Activated CD4-positive, CD25-positive, alpha-beta regulatory T cell treated with anti-CD3 and anti-CD28 coated beads, Interleukin-2, amount 50 U/mL, for 72 hours (primary cell): ENCODE results near the gene MIB2.
"Not testable (repeated sequence)": the region's sequence is repeated elsewhere in the genome, so short reads cannot be mapped to it uniquely, and the experiment has no call there.

Source experiments
- DNase-seq: peaks from one replicate; pipeline ENCODE4 v3.0.0; 2021

MIB2 gene

DNA sequence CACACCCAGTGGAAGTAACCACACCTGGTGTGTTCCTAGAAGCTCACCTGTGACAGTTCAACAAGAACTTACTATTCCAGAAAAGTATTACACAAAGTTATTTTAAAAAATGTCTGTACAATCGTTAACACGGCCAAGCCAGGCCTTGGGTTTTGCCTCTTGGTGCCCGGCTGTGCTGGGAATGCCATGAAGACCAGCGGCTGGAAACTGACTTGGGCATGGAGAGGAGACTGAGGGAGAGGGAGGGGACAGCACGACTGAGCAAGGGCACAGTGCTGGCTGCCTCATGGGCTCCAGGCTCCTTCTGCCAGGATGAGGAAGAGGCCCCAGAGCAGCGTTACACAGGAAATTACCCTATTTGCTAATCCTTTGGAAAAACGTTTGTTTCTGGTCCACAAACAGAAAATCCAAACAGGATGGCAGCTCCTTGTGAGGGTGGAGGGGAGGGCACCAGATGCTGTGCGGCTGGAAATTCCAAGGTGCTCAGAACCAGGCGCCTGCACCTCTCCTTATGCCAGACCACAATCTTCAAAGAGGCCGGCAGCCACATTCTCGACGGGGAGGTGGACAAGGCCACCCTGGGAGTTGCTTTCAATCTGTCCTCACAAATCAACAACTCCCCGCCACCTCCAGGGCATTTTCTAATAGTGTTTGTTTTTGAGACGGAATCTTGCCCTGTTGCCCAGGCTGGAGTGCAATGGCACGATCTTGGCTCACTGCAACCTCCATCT is 47.7 kb downstream of the MIB2 start:
- not testable (repeated sequence) for DNase-seq

GRCh38 chr1:1664318-1664717 is 49.0 kb downstream of the MIB2 start:
- not testable (repeated sequence) for DNase-seq

DNA sequence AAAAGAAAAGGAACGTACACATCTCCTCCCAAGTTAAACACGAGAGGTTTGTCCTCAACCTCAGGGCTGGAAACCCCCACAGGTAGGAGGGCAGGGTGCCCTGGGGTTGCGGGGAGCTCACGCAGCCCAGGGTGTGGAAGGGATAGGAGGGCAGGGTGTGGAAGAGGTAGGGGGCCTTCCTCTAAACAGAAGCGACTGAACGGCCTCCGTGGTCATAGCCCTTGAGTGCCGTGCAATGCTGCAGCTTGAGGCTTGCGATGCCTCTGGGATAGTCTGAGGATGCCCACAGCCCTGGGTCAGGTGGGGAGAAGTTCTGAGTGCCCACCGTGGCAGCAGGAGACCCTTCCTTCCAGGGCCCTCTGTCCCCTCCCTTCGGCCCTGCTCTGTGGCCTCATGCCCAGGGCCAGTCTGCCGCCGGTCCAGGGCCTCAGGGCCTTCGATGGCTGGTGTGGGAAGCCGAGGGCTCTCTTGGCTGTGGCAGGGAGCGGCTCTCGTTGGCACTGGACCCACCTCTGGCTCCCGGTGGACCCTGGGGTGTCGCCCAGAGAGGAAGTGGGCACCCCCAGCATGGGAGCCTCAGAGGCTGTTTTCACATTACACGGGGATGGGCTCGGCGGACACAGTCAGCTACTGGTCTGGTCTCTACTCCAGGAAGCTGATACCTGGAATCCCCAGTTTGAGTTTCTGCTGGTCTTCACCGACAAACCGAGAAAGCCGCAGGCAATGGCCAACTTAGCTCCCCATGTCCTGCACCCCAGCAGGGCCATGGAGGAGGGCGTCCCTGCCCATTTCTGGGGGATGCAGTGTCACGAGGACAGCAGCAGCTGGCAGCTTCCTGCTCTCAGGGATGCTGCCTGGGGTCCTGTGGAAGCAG is 49.9 kb downstream of the MIB2 start:
- no peak for DNase-seq

DNA sequence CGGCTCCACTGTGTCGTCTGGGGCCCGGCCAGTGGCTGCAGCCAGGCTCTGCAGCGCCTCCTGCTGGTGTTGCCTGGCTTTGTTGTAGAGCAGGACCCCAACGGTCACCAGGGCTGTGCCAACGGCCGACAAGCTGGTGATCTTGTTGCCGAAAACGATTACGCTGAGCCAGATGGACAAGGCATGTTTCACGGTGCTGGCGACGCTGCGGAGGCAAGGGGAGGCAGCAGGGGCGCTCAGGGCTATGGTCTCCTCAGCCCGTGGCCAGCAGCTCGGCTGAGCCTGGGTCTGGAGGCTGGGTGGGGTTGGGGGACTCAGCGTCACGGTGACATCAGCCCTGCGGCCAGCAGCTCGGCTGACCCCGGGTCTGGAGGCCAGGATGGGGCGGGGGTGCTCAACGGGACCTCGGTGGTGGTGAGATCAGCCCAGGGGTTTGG is 50.5 kb downstream of the MIB2 start:
- peak; percentile 54 for DNase-seq

- DNase-seq, result no peak
These were observed 51.2 kb downstream of the MIB2 start for GRCh38 chr1:1666526-1666925.

GRCh38 chr1:1669468-1670440 is 54.5 kb downstream of the MIB2 start:
- no peak for DNase-seq

DNA sequence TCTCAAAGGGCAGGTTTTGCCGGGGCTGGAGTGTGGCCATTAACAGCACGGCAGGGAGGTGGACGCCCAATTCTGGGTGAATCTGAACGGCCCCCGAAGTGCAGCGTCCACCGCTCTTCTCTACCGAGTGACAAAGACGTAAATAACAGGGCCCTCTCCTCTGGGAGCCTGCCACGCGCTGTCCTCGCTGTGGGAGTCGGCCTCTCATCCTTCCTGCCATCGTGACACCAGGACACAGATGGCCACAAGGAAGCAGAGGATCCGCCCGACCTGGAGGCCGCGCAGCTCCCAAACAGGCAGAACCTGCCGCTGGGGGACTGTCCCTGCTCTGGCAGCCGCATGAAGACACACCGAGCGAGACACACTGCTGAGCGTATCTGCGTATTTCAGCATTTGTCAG is 55.6 kb downstream of the MIB2 start:
- DNase-seq, result no peak

- no peak for DNase-seq
These were observed 56.2 kb downstream of the MIB2 start for GRCh38 chr1:1671365-1672119.

GRCh38 chr1:1672181-1672965 is 57.1 kb downstream of the MIB2 start:
- no peak for DNase-seq

GRCh38 chr1:1674806-1675205 is 59.5 kb downstream of the MIB2 start:
- DNase-seq, result not testable (repeated sequence)

DNA sequence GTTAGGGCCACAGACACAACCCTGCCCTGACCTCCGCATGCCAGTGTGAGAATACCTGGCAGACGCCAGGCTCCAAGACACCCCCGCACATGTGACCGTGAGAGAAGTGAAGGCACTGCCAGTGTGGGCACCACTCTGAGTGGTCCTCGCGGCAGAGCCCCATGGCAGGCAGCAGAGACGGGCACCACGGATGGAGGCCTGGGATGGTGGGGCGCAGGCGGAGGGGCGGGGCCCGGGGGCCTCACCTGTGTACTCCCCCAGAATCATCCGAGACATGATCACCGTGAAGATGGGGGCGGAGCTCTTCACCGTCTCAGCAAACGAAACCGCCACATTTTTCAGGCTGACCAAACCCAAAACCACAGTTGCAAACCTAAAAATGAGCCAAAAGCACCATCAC is 59.9 kb downstream of the MIB2 start:
- not testable (repeated sequence) for DNase-seq

- DNase-seq, result not testable (repeated sequence)
These were observed 60.8 kb downstream of the MIB2 start for GRCh38 chr1:1676087-1676486.

DNA sequence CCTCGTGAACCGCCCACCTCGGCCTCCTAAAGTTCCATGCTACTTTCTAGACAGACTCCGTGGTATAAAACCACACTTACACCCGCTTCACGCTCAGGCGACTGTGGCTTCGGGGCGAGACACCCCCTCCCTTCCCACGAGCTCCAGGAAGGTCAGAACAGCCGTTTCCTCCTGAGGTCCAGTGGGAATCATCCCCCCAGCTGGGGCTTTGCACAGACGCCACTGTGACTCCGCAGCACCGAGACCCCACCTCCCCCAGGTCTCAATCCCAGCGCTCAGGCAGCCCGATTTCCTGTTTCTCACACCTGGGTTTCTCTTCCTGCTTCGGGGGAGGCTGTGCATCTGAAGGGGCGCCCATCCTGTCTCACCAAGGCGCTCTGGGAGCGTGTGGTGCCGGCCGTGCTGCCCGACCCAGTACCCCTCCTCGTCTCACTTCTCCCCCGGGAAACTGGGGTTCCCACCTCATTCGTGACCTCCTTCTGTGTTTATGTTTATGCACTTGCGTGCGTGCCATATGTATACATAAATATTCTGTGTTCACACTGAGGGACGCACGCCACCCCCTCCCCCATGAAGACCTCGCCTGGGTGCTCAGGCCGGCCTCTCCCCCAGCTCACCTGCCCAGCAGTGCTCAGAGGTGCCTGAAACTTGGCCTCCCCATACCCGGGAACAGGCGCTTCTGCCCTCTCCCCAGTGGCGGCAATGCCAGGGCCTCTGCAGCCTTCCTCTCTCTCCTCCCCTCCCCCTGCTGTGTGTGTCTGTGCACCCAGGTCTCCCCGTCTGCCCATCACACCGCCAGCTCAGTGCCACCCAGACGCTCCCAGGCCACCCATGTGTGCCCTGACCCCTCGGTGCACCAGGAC is 62.6 kb downstream of the MIB2 start:
- DNase-seq, result peak; percentile 36

DNA sequence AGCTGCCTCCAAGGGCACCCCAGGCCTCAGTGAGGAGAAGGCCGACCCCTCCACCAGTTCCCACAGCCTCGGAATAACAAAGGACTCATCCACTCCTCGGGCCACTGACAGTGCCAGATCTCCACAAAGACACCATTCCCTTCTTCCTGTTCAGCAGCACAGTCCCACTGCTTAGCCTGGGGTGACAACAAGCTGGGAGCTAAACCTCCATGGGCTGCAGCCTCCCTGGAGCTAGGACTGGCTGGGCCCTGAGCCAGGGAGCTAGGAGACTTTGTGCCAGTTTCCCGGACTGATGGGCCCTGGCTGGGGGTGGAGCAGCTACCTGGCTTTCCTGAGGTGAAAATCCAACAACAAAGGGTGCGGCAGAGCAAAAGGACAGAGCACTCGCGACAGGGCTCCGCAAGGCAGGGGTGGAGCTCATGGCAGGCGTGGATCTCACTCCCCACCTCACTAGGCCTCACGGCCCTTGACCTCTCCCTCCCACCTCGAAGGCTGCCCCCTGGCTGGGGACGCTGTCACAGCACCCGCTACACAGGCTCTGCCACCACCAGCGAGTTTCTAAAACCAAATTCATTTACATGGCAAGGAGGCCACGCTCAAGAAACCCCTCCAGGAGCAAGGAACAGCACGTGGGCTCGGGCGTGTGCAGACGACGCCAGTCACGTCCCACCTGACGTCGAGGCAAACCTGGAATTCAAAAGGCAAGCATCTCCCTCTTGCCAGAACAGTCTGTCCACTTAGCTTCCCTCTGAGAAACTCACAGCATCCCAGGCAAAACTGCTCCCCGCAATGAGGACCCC is 63.5 kb downstream of the MIB2 start:
- peak; percentile 68 for DNase-seq
